ENCODE results near the gene ANKRD30A. TPM values are rescaled to one million over a fixed set of nuclear protein-coding genes. Genes with fewer than 3 reads are reported as not detected.

The ANKRD30A gene
- total and polyA plus RNA-seq, 8 donors: not detected

DNA sequence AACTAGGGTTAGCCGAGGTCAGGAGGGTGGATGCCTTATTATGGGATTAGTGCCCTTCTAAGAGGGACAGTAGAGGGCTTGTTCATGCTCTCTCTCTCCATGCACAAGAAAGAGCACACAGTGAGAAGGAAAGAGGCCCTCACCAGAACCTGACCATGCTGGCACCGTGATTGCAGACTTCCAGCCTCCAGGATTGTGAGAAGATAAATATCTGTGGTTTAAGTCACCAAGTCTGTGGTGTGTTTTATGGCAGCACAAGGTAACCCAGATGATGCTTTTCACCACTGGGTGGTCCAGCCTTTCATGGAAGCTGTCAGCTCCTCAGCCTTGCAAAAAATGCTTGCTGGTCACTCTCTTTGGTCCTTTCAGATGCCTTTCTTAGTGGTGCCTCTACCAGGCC is 175.9 kb downstream of the ANKRD30A start:
- no peak for ATAC-seq
- TF ChIP-seq, protein P1, sequence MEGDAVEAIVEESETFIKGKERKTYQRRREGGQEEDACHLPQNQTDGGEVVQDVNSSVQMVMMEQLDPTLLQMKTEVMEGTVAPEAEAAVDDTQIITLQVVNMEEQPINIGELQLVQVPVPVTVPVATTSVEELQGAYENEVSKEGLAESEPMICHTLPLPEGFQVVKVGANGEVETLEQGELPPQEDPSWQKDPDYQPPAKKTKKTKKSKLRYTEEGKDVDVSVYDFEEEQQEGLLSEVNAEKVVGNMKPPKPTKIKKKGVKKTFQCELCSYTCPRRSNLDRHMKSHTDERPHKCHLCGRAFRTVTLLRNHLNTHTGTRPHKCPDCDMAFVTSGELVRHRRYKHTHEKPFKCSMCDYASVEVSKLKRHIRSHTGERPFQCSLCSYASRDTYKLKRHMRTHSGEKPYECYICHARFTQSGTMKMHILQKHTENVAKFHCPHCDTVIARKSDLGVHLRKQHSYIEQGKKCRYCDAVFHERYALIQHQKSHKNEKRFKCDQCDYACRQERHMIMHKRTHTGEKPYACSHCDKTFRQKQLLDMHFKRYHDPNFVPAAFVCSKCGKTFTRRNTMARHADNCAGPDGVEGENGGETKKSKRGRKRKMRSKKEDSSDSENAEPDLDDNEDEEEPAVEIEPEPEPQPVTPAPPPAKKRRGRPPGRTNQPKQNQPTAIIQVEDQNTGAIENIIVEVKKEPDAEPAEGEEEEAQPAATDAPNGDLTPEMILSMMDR (IDR thresholded peaks at IDR 0.05): no peak
- intact Hi-C loops (cut with DNase I): no loop called here
- H3K4me1 ChIP-seq: no peaks in the 10 kb centered on the region
- no peaks in the 10 kb centered on the region for H3K27me3 ChIP-seq
- no peaks in the 10 kb centered on the region for H3K36me3 ChIP-seq
- peaks cover 0 to 21% of the 10 kb centered on the region in 2 donors for H3K9me3 ChIP-seq
- DNase-seq: no peak
- no peak overlapping the region for H3K27ac ChIP-seq
- H3K4me3 ChIP-seq: no peak overlapping the region

DNA sequence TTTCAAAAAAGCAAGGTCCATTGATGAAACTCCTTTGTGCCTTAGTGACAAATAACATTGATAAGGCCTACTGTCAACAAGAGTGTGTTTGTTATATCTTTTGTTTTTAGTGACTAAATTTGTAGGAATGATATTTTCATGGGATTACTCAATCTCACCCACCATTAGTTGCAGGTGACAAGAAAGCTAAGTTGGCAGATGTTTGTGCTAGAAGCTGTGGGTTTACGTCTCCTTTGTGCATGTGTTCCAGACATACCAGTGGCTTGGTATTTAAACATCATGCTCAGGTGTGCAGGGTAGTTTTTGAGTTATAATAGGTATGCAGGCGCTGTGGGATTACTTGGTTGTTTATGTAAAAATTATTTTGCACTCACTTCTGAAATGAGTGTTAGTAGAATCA is 178.6 kb downstream of the ANKRD30A start:
- intact Hi-C loops (cut with DNase I): no loop called here

DNA sequence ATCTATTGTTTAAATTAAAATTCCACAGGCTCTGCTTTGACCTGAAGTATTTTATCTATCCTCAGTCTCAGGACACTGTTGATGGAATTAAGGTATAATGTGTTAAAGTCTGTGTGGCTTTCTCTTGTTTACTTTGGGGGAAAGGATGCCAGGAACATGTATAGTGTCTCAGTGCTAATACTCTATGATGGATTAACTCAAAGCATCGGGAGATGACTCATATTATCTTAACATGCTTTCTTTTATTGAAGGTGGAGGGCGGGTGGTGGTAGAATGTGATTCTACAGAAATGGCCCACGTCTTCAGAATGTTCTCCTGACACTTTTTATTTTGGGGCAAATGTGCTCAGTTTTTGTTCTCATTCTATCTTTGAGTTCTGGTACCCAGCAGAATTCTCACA is 189.0 kb downstream of the ANKRD30A start:
- Histone ChIP-seq H3K27ac (no peak overlapping the region), H3K27me3 (no peaks in the 10 kb centered on the region), H3K4me1 (no peaks in the 10 kb centered on the region), H3K9me3 (peaks cover 0 to 13% of the 10 kb centered on the region in 2 donors), H3K36me3 (no peaks in the 10 kb centered on the region), H3K4me3 (no peak overlapping the region)
- TF ChIP-seq, protein P1 (IDR thresholded peaks at IDR 0.05): no peak
- DNase-seq: no peak
- intact Hi-C loops (cut with DNase I): no loop called here
- ATAC-seq: no peak

More for the DNA sequence above, 178.6 kb downstream of the ANKRD30A start:
- Histone ChIP-seq H3K36me3 (no peaks in the 10 kb centered on the region), H3K27me3 (no peaks in the 10 kb centered on the region), H3K4me1 (no peaks in the 10 kb centered on the region), H3K9me3 (peaks cover 0 to 15% of the 10 kb centered on the region in 2 donors), H3K4me3 (no peak overlapping the region), H3K27ac (no peak overlapping the region)
- ATAC-seq (no peak), DNase-seq (no peak)
- TF ChIP-seq, protein P1 (IDR thresholded peaks at IDR 0.05): no peak

DNA sequence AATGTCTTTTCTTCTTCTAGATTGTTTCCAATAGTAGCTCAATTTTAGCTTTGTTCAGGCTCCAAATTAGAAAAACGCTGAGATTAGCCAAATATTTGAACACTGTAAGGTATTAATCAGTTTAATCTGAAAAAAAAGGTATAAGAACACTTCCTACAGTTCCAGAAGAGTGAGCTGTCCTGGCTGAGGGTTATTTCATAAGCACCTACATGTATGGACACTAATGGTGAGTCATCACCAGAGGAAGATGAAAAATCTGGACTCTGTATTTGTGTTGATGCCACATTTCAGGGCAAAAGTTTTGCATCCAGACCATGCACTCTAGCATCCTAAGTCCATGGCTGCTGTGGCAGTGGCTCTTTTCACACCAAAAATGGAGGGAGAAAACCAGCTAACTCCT is 189.5 kb downstream of the ANKRD30A start:
- H3K36me3 ChIP-seq: no peaks in the 10 kb centered on the region
- no peak for ATAC-seq
- no peak overlapping the region for H3K27ac ChIP-seq
- intact Hi-C loops (cut with DNase I): no loop called here
- TF ChIP-seq, protein P1 (IDR thresholded peaks at IDR 0.05): no peak
- H3K27me3 ChIP-seq: no peaks in the 10 kb centered on the region
- H3K4me1 ChIP-seq: no peaks in the 10 kb centered on the region
- no peak for DNase-seq
- peaks cover 0 to 18% of the 10 kb centered on the region in 2 donors for H3K9me3 ChIP-seq
- H3K4me3 ChIP-seq: no peak overlapping the region

DNA sequence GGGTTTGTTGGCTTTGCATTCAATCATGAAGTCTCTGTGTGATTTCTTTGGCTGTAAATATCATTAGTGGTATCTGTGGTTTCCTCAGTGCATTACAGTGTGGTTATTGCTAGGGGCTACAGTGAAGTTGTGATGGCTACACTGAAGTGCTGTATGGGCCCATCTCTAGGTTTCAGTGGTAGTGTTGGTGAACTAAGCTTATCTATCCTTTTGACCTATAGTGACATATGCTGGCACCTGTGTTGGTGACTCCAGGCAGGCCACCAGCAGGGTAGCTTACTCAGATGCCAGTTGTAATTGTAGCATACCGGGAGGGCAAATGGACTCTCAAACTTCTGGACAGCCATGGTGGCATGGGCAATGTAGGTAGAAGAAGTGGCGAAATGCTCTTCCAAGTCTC is 219.0 kb downstream of the ANKRD30A start:
- DNase-seq (no peak), ATAC-seq (no peak)
- Histone ChIP-seq H3K4me1 (no peaks in the 10 kb centered on the region), H3K27ac (no peak overlapping the region), H3K36me3 (no peaks in the 10 kb centered on the region), H3K4me3 (no peak overlapping the region), H3K9me3 (peaks cover 0 to 17% of the 10 kb centered on the region in 2 donors), H3K27me3 (no peaks in the 10 kb centered on the region)
- TF ChIP-seq, protein P1 (IDR thresholded peaks at IDR 0.05): no peak
- intact Hi-C loops (cut with DNase I): no loop called here

All from left lung (tissue), 10 donors.